ENCODE measurements around the gene PALM.

- TF ChIP-seq POLR2A (IDR thresholded peaks at IDR 0.05) = no peak
- TF ChIP-seq CTCF (IDR thresholded peaks at IDR 0.05) = no peak
Observed at GRCh38 chr19:678791-679388, 29.8 kb upstream of the PALM start.
